IMR-90 (cell line): Measurements from ENCODE around the gene ELFN2. TPM values are rescaled to one million over a fixed set of nuclear protein-coding genes. Genes with fewer than 3 reads are reported as not detected.
A peak's percentile ranks its signal among the peaks of the same experiment; 100 is the strongest.

Experiments used
- ATAC-seq: fragments of 200-7000 bp; cut with Tn5 transposase; 2 replicates; pipeline ENCODE4 v1.9.1; 2020; ENCODE audit warnings: low read depth, mild to moderate bottlenecking, moderate library complexity
- BruUV-seq: library from RNA; stranded (reverse); fragments of 400-500 nt; replicated peaks from 2 replicates; lab custom pipeline; 2021; lab: Mats Ljungman, UMichigan
- CTCF ChIA-PET: fragments of 300-600 bp; formaldehyde crosslinking; extraction: SDS; loops from one replicate; lab custom pipeline; 2021; ENCODE audit warnings: antibody characterized with exemption; lab: Yijun Ruan, JAX
- POLR2A ChIA-PET: fragments of 300-600 bp; sonication (Branson Sonifier 250); formaldehyde crosslinking; loops from one replicate; lab custom pipeline; 2022; ENCODE audit warnings: antibody characterized with exemption; ENCODE audit not compliant: unreplicated experiment; lab: Charles Lee
- DNase-seq: peaks from one replicate; pipeline ENCODE4 v3.0.0; 2013
- H2AFZ ChIP-seq: replicated peaks from 2 replicates; pipeline ENCODE3; 2013; ENCODE audit warnings: low read length, mild to moderate bottlenecking; ENCODE audit not compliant: poor library complexity
- H2AK5ac ChIP-seq: 2 replicates; pipeline ENCODE4 v1.6.1; 2013; ENCODE audit warnings: low read depth, low read length, inconsistent platforms
- H2AK9ac ChIP-seq: replicated peaks from 2 replicates; pipeline ENCODE3; 2013; ENCODE audit warnings: mild to moderate bottlenecking, low read depth, low read length, moderate library complexity; ENCODE audit not compliant: poor library complexity
- H2BK120ac ChIP-seq: 2 replicates; pipeline ENCODE4 v1.6.1; 2013; ENCODE audit warnings: low read depth, low read length, inconsistent platforms
- H2BK15ac ChIP-seq: 3 replicates; pipeline ENCODE4 v1.6.1; 2013; ENCODE audit warnings: low read depth, low read length, inconsistent platforms
- H2BK20ac ChIP-seq: 2 replicates; pipeline ENCODE4 v1.6.1; 2013; ENCODE audit warnings: low read depth, mild to moderate bottlenecking, inconsistent platforms, low read length, moderate library complexity
- H2BK5ac ChIP-seq: 2 replicates; pipeline ENCODE4 v1.6.1; 2013; ENCODE audit warnings: mild to moderate bottlenecking, low read depth, low read length, inconsistent platforms; ENCODE audit not compliant: poor library complexity, severe bottlenecking
- H3K14ac ChIP-seq: replicated peaks from 2 replicates; pipeline ENCODE4 v1.6.1; 2013; ENCODE audit warnings: low read depth, low read length, inconsistent platforms
- H3K18ac ChIP-seq: 2 replicates; pipeline ENCODE4 v1.6.1; 2013; ENCODE audit warnings: low read depth, low read length, control low read depth
- H3K23ac ChIP-seq: 2 replicates; pipeline ENCODE4 v1.6.1; 2013; ENCODE audit warnings: low read depth, low read length, inconsistent platforms
- H3K27ac ChIP-seq: 2 replicates; pipeline ENCODE4 v1.5.1; 2013; ENCODE audit warnings: mild to moderate bottlenecking, control low read depth, low read length; ENCODE audit not compliant: insufficient read depth
- H3K27me3 ChIP-seq: 2 replicates; pipeline ENCODE4 v1.6.1; 2013; ENCODE audit warnings: low read length; ENCODE audit not compliant: control insufficient read depth, insufficient read depth
- H3K36me3 ChIP-seq: 2 replicates; pipeline ENCODE4 v1.6.1; 2013; ENCODE audit warnings: low read length, mixed read lengths; ENCODE audit not compliant: control insufficient read depth, insufficient read depth
- H3K4ac ChIP-seq: 2 replicates; pipeline ENCODE4 v1.6.1; 2013; ENCODE audit warnings: low read depth, low read length, inconsistent platforms
- H3K4me1 ChIP-seq: 2 replicates; pipeline ENCODE4 v1.6.1; 2013; ENCODE audit warnings: low read length, mixed read lengths; ENCODE audit not compliant: control insufficient read depth, insufficient read depth
- H3K4me2 ChIP-seq: 2 replicates; pipeline ENCODE4 v1.6.1; 2013; ENCODE audit warnings: low read depth, mild to moderate bottlenecking, control low read depth, low read length, moderate library complexity
- H3K4me3 ChIP-seq: 2 replicates; pipeline ENCODE4 v1.5.1; 2013; ENCODE audit warnings: low read depth, mild to moderate bottlenecking, control low read depth, low read length, moderate library complexity; ENCODE audit not compliant: insufficient read depth
- H3K56ac ChIP-seq: 2 replicates; pipeline ENCODE4 v1.6.1; 2013; ENCODE audit warnings: low read length, inconsistent platforms; ENCODE audit not compliant: insufficient read depth; ENCODE audit errors: extremely low read depth
- H3K79me1 ChIP-seq, 2 experiments: 2 replicates each; pipeline ENCODE4 v1.6.1; 2013; ENCODE audit warnings: low read length in 2 of 2, inconsistent platforms in 1 of 2, low read depth in 1 of 2
- H3K9ac ChIP-seq: 2 replicates; pipeline ENCODE4 v1.6.1; 2013; ENCODE audit warnings: low read depth, low read length, control low read depth
- H3K9me1 ChIP-seq: 2 replicates; pipeline ENCODE4 v1.6.1; 2013; ENCODE audit warnings: low read length, inconsistent platforms; ENCODE audit not compliant: insufficient read depth
- H3K9me3 ChIP-seq: 2 replicates; pipeline ENCODE4 v1.6.1; 2013; ENCODE audit warnings: low read length; ENCODE audit not compliant: control insufficient read depth, insufficient read depth
- H4K20me1 ChIP-seq: 2 replicates; pipeline ENCODE4 v1.6.1; 2013; ENCODE audit warnings: low read length, inconsistent platforms; ENCODE audit not compliant: insufficient read depth
- H4K5ac ChIP-seq: 2 replicates; pipeline ENCODE4 v1.6.1; 2013; ENCODE audit warnings: mild to moderate bottlenecking, low read depth, low read length, control low read depth
- H4K8ac ChIP-seq, 2 experiments: 2 replicates each; pipeline ENCODE4 v1.6.1; 2013; ENCODE audit warnings: low read depth in 2 of 2, low read length in 2 of 2, control low read depth in 1 of 2, inconsistent platforms in 1 of 2
- H4K91ac ChIP-seq: 2 replicates; pipeline ENCODE4 v1.6.1; 2013; ENCODE audit warnings: low read depth, low read length, inconsistent platforms; ENCODE audit not compliant: insufficient read depth
- CEBPB ChIP-seq: IDR thresholded peaks from 2 replicates; pipeline ENCODE4 v1.6.1; 2012; ENCODE audit warnings: low read depth, low read length, improper control_type of control experiment
- RCOR1 ChIP-seq: IDR thresholded peaks from 2 replicates; pipeline ENCODE4 v1.6.1; 2012; ENCODE audit warnings: mild to moderate bottlenecking, low read length, improper control_type of control experiment; ENCODE audit not compliant: insufficient replicate concordance
- WGBS, 2 experiments: methylation state at CpG; one replicate each; pipeline versions ENCODE4 v1.1.5 to v1.1.7; 2013; ENCODE audit warnings: missing lambda C conversion rate in 2 of 2; ENCODE audit not compliant: insufficient read length in 1 of 2; ENCODE audit errors: extremely low coverage in 2 of 2; 5-methylcytosine and 5-hydroxymethylcytosine counted together
- dilution Hi-C: fragments of 300-500 bp; cut with HindIII; formaldehyde crosslinking; loops from one replicate; pipeline ENCODE4 v1.14.3; 2018; ENCODE audit warnings: low sequenced_read_pairs; ENCODE audit not compliant: unreplicated experiment
- in situ Hi-C: fragments of 300-500 bp; cut with MboI; formaldehyde crosslinking; loops from 3 replicates; pipeline ENCODE4 v1.14.3; 2019; ENCODE audit warnings: low sequenced_read_pairs, inconsistent platforms, mixed read lengths
- intact Hi-C: fragments of 100-400 bp; cut with micrococcal nuclease; formaldehyde crosslinking; loops from 2 replicates; pipeline ENCODE4 v1.10.0; 2022
- polyA plus RNA-seq, 3 experiments: library from polyadenylated mRNA; depleted of rRNA; stranded (reverse); fragments of >200 nt; gene quantifications; 2 replicates each; pipeline ENCODE4 v1.2.3, GENCODE V29; 2012; ENCODE audit warnings: low replicate concordance in 1 of 3
- total RNA-seq: library from RNA; depleted of rRNA; stranded (reverse); fragments of >200 nt; gene quantifications from 2 replicates; pipeline ENCODE4 v1.2.3, GENCODE V29; 2012

Gene ELFN2
- total and polyA plus RNA-seq, 2 of the 4 experiments (the other 2 are of a cell fraction), result 0.72 to 5.0 TPM

GRCh38 chr22:37412495-37413250, 14.6 kb downstream of the ELFN2 start:
- no peak overlapping the region for H2BK5ac ChIP-seq
- no peak overlapping the region for H2BK20ac ChIP-seq
- no peak overlapping the region for H3K14ac ChIP-seq
- no peaks in the 10 kb centered on the region for H3K9me1 ChIP-seq
- H3K36me3 ChIP-seq, result no peaks in the 10 kb centered on the region
- peaks cover 22% of the 10 kb centered on the region for H4K20me1 ChIP-seq
- H2BK15ac ChIP-seq, result no peak overlapping the region
- H3K23ac ChIP-seq, result no peak overlapping the region
- H3K27ac ChIP-seq, result no peak overlapping the region
- ATAC-seq (no peak), DNase-seq (no peak)
- TF ChIP-seq RCOR1 (no peak), CEBPB (no peak)
- peaks cover 0 to 10% of the 10 kb centered on the region in 2 experiments; a peak in 1 of 4 replicates for H3K79me1 ChIP-seq
- H2AK9ac ChIP-seq, result no peak overlapping the region
- BruUV-seq, result no TSS peak
- H3K4me1 ChIP-seq, result no peaks in the 10 kb centered on the region
- H3K4me2 ChIP-seq, result no peak overlapping the region
- ChIA-PET CTCF (interaction anchor here (1.6 kb wide), 1 partner anchor 96 kb away, joined by 5 read pairs; no protein-coding TSS in a partner anchor), POLR2A (no interaction called here)
- H2BK120ac ChIP-seq, result no peak overlapping the region
- no peak overlapping the region for H3K18ac ChIP-seq
- H3K4me3 ChIP-seq, result no peak overlapping the region
- no peak overlapping the region for H2AK5ac ChIP-seq
- WGBS, 2 experiments, result 87% methylated on average over 4 of the region's 16 CpGs; no CpG with 5 or more reads in 1 of the 2 experiments
- no peaks in the 10 kb centered on the region for H3K9me3 ChIP-seq
- no peaks in the 10 kb centered on the region; the same call in 1 of the 2 replicates for H3K27me3 ChIP-seq
- H2AFZ ChIP-seq, result peak overlapping the region; percentile 39
- H3K56ac ChIP-seq, result no peak overlapping the region
- no peak overlapping the region for H4K5ac ChIP-seq
- no peak overlapping the region for H3K4ac ChIP-seq
- in situ Hi-C loops, result no loop called here
- no peak overlapping the region for H4K91ac ChIP-seq
- dilution Hi-C loops, result no loop called here
- intact Hi-C loops, result no loop called here
- no peak overlapping the region for H3K9ac ChIP-seq
- H4K8ac ChIP-seq, result no peak overlapping the region
